ENCODE results near the gene SLFN12.

DNA sequence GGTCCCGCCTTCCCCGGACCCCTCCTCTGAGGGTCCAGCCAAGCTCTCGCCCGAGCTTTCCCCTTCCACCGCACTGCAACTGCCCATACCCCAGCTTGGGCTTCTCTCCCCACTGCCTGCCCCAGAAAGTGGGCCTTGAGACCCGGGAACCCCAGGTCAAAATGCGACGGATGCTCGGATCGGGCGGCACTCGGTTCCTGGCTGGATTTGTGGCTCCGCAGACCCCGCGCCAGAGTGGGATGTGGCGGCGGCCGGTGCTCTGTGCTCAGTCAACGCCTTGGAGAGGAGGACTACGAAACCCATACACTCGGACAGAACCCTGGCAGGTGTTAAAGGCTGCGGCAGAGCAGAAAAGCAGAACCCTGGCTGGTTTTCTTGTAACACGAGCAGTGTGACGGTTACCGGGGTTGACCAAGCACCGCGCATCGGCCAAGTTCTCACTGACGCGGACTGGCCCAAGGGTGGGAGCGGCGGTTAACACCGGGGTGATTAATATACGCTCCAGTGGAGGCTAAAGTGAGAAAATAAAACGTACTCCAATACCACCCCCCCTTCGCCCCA is 17.2 kb upstream of the SLFN12 start:
- TF ChIP-seq YY1 (IDR thresholded peaks at IDR 0.05; ENCODE audit: low read depth) = no peak
- no peak for TF ChIP-seq EP300 (IDR thresholded peaks at IDR 0.05; ENCODE audit: borderline replicate concordance)
- no peak for TF ChIP-seq RAD21 (IDR thresholded peaks at IDR 0.05; ENCODE audit: low read depth)
- no peak for TF ChIP-seq FOXM1 (IDR thresholded peaks at IDR 0.05; ENCODE audit: borderline replicate concordance, low read depth)
- TF ChIP-seq, protein P1, sequence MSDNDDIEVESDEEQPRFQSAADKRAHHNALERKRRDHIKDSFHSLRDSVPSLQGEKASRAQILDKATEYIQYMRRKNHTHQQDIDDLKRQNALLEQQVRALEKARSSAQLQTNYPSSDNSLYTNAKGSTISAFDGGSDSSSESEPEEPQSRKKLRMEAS (IDR thresholded peaks at IDR 0.05) = no peak
- TF ChIP-seq, protein P2, sequence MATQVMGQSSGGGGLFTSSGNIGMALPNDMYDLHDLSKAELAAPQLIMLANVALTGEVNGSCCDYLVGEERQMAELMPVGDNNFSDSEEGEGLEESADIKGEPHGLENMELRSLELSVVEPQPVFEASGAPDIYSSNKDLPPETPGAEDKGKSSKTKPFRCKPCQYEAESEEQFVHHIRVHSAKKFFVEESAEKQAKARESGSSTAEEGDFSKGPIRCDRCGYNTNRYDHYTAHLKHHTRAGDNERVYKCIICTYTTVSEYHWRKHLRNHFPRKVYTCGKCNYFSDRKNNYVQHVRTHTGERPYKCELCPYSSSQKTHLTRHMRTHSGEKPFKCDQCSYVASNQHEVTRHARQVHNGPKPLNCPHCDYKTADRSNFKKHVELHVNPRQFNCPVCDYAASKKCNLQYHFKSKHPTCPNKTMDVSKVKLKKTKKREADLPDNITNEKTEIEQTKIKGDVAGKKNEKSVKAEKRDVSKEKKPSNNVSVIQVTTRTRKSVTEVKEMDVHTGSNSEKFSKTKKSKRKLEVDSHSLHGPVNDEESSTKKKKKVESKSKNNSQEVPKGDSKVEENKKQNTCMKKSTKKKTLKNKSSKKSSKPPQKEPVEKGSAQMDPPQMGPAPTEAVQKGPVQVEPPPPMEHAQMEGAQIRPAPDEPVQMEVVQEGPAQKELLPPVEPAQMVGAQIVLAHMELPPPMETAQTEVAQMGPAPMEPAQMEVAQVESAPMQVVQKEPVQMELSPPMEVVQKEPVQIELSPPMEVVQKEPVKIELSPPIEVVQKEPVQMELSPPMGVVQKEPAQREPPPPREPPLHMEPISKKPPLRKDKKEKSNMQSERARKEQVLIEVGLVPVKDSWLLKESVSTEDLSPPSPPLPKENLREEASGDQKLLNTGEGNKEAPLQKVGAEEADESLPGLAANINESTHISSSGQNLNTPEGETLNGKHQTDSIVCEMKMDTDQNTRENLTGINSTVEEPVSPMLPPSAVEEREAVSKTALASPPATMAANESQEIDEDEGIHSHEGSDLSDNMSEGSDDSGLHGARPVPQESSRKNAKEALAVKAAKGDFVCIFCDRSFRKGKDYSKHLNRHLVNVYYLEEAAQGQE (IDR thresholded peaks at IDR 0.05; ENCODE audit: low read depth) = no peak
- TF ChIP-seq ZBTB7A (IDR thresholded peaks at IDR 0.05; ENCODE audit: low read depth) = no peak
- TF ChIP-seq TAF1 (IDR thresholded peaks at IDR 0.05; ENCODE audit: low read depth) = no peak
- TF ChIP-seq NFIC (IDR thresholded peaks at IDR 0.05) = no peak

Measured in Ishikawa (cell line).